GM21526 (cell line): ENCODE data around the gene FAM151A.

Experiments used
- ATAC-seq: cut with Tn5 transposase; IDR thresholded peaks from one replicate; pipeline ENCODE4 v1.9.1; 2021; ENCODE audit warnings: moderate library complexity; ENCODE audit not compliant: unreplicated experiment, low FRiP score

Gene FAM151A

DNA sequence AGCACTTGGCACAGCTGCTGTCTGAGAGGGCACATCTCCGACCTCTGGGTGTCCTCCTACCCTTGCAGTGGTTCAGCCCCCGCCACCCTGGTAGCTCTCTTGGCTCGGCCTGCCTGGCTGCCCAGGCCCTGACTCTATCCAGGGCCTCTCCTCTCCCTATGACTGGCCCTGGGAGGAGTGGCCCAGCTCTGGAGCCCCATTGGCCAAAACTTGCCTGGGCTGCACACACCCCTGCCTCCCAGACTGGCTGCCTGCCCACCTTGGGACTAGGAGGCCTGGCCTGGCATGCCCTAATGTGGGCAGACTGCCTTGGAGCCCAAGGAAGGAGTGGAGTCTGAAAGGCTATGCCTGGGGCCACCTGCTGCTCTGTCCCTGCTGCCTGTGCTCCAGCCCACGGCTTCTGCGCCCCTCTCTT is 41.7 kb downstream of the FAM151A start:
- no peak for ATAC-seq

DNA sequence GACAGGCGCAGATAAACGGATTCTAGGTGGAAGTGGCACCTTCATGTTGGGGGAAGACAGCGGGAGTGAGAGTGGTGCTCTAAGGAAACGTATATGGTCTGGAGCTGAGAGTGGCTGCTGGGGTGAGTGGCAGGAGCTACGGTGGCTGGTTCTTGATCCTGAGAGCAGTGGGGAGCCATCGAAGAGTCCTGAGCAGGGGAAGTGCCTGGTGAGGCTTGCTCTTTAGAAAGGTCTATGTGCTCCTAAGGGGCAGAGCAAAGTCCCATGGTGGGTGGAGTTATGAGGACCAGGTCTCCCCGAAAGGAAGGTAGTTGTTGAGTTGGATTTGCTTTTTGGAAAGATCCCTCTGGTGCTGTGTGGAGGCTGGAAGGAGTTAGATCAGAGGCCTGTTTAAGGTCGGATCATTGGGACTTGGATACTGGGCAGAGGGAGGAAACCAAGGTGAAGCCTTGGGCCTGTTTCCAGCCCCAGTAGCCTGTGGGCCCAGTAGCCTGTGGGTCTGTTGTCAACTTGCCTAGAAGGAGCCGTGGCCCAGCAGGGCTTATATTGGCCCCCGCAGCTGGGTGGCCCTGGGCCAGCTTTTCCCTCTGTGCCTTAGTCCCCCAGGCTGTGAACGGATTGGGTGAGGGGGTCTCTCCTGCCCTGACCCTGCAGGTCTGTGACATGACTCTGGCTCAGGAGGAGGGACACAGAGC is 42.3 kb downstream of the FAM151A start:
- ATAC-seq: no peak

DNA sequence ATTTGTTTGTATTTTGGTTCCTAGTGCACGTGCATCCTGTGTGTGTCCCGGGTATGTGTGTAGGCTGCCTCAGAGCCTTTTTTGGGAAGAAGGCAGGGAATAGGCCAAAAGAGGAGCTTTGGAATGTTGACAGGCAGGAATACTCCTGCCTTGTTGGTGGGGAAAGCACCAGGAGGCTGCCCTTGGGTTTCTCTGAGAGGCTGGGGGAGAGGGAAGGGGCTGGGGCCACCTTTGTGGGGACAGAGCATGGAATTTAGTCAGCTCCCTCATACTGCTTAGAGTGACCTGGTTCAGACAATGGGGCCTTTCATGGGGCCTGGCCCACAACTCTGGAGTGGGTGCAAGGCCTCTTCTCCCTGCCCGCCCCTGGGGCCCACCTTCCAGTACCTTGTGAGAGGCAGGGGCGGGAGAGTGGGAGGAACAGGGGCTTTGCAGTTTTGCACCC is 44.0 kb downstream of the FAM151A start:
- ATAC-seq: no peak

DNA sequence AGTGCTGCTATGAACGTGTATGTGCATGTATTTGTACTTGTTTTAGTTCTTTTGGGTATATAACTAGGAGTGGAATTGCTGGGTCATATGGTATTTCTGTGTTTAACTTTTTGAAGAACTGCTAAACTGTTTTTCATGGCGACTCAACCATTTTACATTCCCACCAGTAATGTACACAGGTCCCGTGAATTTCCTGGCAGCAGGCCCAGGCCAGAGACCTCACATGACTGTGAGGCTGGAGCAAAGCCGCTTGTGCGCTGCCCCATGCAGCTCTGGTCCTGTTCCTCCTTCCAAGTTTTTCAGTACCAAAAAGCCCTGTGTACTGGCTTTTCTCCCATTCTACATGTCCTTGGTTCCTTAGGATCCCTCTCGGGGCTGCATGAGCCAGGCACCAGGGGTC is 45.7 kb downstream of the FAM151A start:
- ATAC-seq: no peak

DNA sequence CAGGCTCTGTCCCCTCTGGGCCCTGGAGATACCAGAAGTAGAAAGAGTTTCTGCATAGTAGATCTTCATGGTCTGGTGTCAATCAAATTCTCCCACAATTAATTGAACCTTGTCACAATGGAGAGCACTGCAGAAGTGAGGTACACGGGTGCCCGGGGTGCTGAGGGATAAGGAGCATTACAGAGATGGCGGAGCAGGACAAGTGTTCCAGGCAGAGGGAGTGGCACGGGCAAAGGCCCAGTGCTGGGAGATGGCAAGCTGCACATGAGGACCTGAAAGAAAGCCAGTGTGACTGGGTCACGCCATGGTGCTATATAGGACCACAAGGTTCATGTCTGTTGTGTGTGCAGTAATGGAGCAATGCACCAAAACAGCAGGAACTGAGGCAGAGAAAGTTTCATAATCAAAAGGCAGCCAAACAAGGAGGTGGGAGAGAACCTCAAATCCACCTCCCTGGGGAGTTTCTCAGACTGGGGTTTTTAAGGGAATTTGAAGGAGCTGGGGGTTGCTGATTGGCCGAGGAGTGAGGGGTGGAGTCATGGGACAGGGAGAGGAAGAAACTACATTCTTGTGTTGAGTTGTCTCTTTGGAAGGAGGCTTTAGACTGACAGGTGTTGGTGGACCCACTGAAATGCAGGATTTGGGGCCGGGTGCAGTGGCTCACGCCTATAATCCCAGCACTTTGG is 47.6 kb downstream of the FAM151A start:
- ATAC-seq: no peak

DNA sequence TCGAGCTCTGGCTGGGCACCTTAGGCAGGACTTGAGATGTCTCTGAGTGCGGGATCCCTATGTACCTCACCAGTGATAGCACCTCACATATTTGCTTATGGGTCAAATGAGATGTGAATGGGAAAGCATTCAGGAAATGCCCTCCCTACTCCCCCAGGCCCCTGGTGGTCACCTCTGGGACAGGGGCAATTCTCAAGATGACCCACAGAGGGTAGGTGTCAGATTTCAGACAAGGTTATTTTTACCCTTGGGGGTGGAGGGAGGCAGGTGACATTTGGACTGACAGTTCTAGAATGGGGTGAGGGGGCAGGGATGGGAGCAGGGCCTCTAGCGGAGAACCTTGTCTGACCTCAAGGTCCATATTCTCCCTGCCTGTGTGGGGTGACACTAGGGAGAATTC is 48.2 kb downstream of the FAM151A start:
- no peak for ATAC-seq

DNA sequence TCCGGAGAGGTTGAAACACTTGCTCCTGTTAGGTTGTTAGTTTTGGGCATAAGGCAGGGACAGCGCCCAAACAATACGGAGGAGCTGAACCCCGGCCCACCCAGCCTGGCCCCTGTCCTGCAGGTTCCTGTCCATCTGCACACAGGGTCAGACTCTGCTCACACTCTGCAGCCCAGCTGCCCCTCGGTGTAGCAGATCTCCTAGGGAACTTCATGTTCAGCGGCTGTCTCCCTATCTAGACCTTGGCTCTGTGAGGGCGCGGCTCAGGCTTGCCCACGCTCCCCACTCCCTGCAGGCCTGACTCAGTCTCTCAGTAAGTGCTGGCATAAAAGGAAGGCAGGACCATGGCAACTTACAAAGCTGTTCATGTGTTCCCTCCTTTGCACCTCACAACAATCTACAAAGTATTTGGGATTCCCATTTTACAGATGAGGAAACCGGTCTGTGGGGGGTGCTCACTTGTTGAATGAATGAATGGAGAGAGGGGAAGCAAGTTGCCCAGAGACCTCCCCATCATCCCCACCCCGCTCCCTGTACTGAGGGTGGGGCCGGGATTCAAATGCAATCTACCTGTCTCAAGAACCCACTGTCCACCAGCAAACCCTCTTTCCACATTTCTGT is 49.1 kb downstream of the FAM151A start:
- ATAC-seq: no peak

DNA sequence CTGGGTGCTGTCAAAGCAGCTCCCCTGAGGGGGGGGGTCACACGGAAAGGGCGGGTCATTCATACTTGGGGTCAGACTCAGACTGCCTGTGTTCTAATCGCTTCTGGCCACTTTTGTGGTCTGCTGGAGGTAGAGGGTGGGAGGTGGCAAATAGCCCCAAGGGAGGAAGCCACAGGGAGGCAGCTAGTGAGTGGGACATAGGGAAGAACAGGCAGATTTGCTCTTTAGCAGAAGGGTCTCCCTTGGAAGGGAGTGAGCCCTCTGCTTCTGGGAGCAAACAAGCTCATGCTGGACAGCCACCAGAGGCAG is 50.8 kb downstream of the FAM151A start:
- ATAC-seq: no peak

DNA sequence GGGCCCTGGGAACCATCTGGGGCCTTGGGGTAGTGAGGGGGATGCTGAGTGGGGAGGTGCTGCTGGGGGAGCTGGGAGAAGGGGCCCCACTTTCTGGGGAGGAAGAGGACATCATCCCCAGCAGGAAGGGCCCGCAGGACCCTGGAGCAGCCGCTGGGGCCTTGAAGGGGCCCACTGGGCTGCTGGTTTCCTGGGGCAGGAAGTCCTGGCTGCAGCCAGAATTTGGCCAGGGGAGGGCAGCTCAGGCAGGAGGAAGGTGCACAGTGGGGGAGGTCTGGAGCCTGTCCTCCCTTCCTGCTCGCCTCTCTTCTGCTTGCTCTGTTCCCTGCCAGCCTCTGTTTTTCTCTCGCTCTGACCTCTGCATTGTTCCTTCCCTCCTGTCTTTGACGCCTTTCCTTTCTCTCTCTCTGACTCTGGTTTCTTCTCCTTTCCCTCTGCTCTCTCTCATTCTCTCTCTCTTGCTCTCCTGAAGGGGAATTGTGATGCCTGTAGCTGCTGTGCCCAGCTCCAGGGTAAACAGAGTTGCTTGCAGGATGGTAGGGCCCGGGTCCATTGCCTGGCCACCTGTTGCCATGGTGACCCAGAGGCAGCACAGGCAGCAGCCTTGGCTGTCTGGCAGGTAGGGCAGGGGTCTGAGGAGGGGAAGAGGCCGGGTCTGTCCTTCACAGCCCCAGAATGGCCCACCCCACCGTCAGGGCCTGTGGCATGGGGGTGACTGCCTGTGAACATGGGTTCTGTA is 51.4 kb downstream of the FAM151A start:
- no peak for ATAC-seq

DNA sequence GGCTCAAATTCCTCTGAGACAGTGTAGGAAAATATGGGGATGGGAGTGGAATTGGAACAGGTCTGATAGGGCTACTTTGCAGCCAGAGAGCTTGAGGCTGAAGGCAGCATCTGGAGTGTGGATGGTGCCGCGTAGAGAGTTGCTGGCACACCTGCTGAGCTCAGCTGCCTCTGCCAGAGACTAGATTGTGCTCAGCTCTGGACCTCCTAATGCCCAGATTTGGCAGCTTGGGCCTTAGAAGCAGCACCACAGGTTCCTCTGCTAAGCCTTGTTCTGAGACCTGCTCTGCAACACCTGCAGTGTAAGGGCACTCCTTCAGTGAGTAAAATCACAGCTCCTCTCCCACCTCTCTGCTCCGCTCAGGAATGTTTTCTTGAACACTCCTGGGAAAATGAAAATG is 52.0 kb downstream of the FAM151A start:
- ATAC-seq: no peak

DNA sequence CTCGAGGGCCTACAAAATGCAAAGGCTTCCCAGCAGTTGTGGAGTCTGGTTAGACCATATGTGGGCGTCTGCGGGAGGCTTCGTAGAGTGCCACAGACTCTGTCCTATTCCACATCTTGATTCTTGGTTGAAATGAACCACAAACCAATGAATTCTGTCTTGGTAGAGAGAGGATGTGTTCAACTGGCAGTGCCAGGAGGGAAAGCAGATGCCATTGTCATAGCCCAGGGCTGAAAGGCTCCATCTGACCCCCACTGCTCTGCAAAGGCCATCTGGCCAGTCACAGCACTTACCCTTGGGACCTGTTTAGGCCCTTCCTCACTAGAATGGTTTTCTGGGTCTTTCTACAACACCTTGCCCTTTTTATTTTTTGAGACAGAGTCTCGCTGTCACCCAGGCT is 53.2 kb downstream of the FAM151A start:
- ATAC-seq: no peak

DNA sequence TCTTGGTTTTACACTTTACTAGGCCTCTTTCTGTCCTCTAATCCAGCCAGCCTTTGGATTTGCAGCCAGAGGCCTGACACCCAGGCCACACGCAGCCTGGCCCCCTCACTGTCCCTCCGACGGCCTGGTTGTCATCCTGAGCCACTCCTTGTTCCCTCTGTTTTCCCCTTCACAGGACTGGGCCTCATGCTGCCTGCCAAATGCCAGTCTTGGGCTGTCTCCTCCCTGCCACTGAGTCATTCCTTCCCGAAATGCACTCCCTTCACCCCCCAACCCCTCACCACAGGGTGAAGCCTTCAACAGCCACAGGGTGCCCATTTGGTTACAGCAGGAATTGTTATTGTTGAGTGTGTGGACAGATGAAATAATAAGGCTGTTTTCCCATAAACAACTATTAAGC is 54.0 kb downstream of the FAM151A start:
- no peak for ATAC-seq

DNA sequence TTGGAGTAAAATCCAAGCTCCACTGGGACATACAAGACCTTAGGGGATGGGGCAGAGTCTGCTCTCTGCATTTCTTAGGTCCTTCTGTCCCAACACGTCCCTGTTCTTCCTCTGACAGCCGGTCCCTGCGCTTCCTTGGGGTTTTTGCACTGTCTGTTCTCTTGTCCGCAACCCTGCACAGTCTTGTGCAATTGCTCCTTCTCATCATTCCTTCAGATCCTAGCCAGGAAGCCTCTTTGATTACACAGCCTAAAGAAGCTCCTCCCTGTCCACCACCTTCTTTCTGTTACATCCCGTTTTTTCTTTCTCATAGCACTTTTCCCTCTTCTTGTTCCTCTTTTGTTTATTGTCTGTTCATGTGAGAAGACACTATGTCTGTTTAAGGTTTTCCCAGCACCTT is 55.4 kb downstream of the FAM151A start:
- no peak for ATAC-seq

DNA sequence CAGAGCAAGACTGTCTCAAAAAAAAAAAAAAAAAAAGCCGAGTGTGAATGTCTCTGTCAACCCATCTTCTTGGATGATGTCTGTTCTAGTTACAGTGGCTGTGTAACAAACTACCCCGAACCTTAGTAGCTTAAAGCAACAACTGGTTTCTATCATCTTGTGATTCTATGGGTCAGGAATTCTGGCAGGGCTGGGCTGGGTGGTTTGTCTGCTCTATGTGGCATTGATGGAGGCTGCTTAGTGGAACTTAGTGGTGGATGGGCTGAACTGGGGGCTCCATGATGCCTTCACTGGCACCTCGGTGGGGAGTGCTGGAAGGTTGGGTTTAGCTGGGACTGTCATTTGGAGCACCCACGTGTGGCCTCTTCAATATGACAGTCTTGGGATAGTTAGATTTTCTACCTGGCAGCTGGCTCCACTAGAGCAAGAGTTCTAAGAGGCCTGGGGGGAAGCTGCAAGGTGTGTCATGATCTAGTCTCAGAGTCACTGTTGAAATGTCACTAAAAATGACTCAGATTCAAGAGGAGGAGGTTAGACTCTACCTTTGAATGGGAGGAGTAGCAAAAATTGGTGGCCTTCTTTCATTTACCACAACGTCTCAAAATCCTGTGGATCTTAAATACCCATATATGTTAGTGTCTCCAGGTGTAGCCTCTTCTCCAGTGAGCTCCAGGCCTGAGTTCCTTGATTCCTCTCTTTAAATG is 56.7 kb downstream of the FAM151A start:
- ATAC-seq: no peak

DNA sequence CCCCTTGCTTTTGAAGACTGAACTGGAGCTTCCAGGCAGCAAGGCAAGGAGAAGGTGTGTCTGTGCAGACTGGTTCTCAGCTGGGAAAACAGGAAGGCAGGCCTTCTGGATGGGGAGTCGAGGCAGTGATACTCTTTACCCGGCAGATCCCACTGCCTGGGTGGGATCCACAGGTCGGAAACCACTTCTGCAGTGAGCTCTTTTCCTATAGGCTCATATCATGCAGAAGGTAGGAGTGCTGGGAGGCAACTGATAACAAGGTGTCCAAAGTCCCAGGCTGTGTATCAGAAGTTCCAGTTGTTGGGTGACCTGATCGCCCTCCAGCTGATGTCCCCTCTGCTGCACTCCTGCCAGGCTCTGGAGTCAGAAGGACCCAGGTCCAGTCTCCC is 58.2 kb downstream of the FAM151A start:
- no peak for ATAC-seq

DNA sequence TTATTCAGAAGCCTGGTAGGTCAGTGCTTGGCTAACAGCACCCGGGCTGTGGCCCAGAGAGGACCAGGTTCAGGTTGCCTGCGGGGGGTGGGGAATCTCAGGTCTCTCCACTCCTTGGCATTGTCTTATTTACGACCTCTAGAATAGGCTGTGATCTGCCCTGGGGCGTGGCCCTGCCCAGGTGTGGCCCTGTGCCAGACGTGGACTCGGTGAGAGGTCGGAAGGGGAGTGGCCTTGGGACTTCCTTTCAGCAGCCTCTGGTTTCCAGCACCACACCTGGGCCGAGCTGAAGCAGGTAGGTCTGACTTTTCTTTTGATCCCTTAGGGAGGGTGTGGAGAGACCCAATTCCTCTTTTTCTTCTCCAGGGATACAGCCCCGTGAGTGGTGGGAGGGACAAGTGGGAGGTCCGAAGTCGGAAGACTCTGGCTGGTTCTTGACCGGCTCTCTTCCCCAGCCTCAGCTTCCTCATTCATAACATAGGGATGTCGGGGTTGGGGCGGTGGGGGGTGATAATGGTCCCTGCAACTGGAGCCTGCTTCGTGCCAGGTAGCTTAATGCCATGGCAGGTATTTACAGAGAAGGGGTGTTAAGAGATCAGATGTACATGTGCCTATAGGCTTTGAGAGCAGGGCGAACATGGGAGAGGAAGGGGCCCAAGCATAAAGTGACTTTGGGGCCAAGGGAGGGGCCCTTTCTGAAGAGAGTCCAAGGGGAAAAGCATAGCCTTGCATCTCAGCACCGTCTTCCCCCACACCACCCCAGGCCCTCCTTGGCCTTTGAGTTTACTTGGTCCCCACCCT is 58.8 kb downstream of the FAM151A start:
- ATAC-seq: no peak

DNA sequence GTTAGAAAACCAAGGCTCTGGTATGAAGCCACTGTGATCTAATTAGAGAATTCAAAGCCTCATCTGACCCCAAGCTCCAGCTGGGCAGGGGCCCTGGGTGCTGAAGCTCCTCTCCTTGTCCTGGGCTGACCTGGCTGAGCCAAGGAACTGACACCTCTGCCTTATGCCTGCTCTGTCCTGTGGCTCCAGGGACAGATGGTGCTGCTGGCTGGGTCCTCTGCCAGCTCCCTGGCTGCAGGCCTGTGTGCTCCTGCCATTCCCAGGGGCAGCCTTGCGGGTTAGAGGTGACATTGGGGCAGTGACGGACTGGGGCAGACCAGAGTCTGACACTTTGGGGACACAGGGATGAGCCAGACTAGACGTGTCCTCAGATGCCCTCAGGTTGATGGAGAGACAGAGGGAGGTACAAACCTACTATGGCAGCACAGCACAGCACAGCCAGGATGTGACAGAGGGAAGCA is 63.5 kb downstream of the FAM151A start:
- no peak for ATAC-seq
